ENCODE results near the gene PARP12. TPM values are rescaled to one million over a fixed set of nuclear protein-coding genes. Genes with fewer than 3 reads are reported as not detected.

Gene PARP12
- total and polyA plus RNA-seq, 2 of the 8 experiments (the other 6 are each of a cell fraction or from before 2014, with no cell fraction given), result 9.0 to 21.5 TPM

DNA sequence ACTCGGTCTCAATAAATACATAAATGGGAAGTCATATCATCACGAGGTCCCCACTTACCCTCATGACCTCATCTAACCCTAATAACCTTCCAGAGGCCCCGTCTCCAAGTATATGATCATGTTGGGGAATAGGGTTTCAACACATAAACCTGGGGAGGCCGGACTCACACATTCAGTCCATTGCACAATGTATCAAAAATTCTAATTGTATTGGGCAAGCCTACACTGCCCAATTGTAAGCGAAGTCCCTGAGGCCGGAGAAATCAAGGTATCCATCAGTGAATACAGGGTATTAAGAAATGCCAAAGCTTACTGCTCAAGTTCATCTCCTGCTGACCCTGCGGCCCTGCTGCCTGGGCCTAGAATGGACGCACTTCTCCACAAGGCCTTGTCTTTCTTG lies 69.6 kb downstream of the PARP12 start:
- TF ChIP-seq SP4 (IDR thresholded peaks at IDR 0.05; ENCODE audit: low read length) (no peak), KDM4A (IDR thresholded peaks at IDR 0.05; ENCODE audit: low read depth, low read length, severe bottlenecking) (no peak), MAFK (IDR thresholded peaks at IDR 0.05; ENCODE audit: low read depth, low read length) (no peak), JUND (IDR thresholded peaks at IDR 0.05; ENCODE audit: low read length) (no peak), HDAC2 (IDR thresholded peaks at IDR 0.05; ENCODE audit: borderline replicate concordance in 1 of 2, low read depth in 2 of 2, low read length in 2 of 2) (no peak), EZH2 (IDR thresholded peaks at IDR 0.05; ENCODE audit: low read depth, low read length, severe bottlenecking) (no peak), ASH2L (IDR thresholded peaks at IDR 0.05; ENCODE audit: low read length) (no peak), HDAC6 (IDR thresholded peaks at IDR 0.05; ENCODE audit: low read depth, low read length) (no peak)
- TF ChIP-seq, protein P1, sequence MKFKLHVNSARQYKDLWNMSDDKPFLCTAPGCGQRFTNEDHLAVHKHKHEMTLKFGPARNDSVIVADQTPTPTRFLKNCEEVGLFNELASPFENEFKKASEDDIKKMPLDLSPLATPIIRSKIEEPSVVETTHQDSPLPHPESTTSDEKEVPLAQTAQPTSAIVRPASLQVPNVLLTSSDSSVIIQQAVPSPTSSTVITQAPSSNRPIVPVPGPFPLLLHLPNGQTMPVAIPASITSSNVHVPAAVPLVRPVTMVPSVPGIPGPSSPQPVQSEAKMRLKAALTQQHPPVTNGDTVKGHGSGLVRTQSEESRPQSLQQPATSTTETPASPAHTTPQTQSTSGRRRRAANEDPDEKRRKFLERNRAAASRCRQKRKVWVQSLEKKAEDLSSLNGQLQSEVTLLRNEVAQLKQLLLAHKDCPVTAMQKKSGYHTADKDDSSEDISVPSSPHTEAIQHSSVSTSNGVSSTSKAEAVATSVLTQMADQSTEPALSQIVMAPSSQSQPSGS (IDR thresholded peaks at IDR 0.05; ENCODE audit: low read length), result no peak
- Histone ChIP-seq H3K9me3 (ENCODE audit: insufficient read depth in 2 of 2, low read depth in 1 of 2, low read length in 1 of 2) (no peaks in the 10 kb centered on the region), H3K9ac (replicated peaks in 1 of 4; ENCODE audit: extremely low read depth in 1 of 4, low read depth in 3 of 4, low read length in 3 of 4) (no peak overlapping the region), H2BK5ac (ENCODE audit: low read depth, low read length) (no peak overlapping the region), H3K23me2 (ENCODE audit: low read depth, low read length) (0 out of 2 replicates have a peak, but pooled peaks cover 2% of the 10 kb centered on the region), H3K14ac (ENCODE audit: insufficient read length) (no peak overlapping the region), H3K79me2 (ENCODE audit: control insufficient read depth in 1 of 2, insufficient read depth in 2 of 2, low read length in 2 of 2) (no peaks in the 10 kb centered on the region), H4K91ac (replicated peaks; ENCODE audit: insufficient read length, low read length) (no peak overlapping the region), H3K27ac (ENCODE audit: low read depth, low read length) (no peak overlapping the region), H3K18ac (ENCODE audit: extremely low read depth, low read length) (no peak overlapping the region), H3K4me2 (ENCODE audit: insufficient read depth in 1 of 2, low read depth in 2 of 2, low read length in 2 of 2) (no peak overlapping the region), H3K4ac (replicated peaks; ENCODE audit: insufficient read length, low read depth, low read length) (no peak overlapping the region), H2BK20ac (ENCODE audit: low read length) (no peak overlapping the region), H3K27me3 (replicated peaks in 1 of 4; ENCODE audit: control insufficient read depth in 3 of 4, extremely low read depth in 1 of 4, insufficient read depth in 3 of 4, low read length in 3 of 4) (no peaks in the 10 kb centered on the region), H3K4me3 (ENCODE audit: extremely low read depth in 1 of 4, insufficient read depth in 2 of 4, low read depth in 3 of 4, low read length in 4 of 4) (no peak overlapping the region), H4K5ac (ENCODE audit: insufficient read length, low read depth, low read length) (no peak overlapping the region), H2BK15ac (ENCODE audit: low read length) (no peak overlapping the region), H3K56ac (replicated peaks; ENCODE audit: insufficient read length, low read depth, low read length) (no peak overlapping the region), H2BK12ac (ENCODE audit: low read depth, low read length) (no peak overlapping the region), H3K79me1 (ENCODE audit: low read depth, low read length) (no peaks in the 10 kb centered on the region), H3K23ac (ENCODE audit: insufficient read length) (no peak overlapping the region), H2AFZ (ENCODE audit: low read length) (no peak overlapping the region), H2AK5ac (ENCODE audit: low read depth, low read length) (no peak overlapping the region), H3K36me3 (ENCODE audit: control insufficient read depth in 2 of 4, insufficient read depth in 4 of 4, low read length in 3 of 4) (no peaks in the 10 kb centered on the region), H3K4me1 (replicated peaks in 1 of 4; ENCODE audit: control insufficient read depth in 3 of 4, insufficient read depth in 4 of 4, low read length in 3 of 4) (peaks cover 0 to 9% (median 0%) of the 10 kb centered on the region in 4 experiments; a peak in 2 of 7 replicates), H2BK120ac (replicated peaks; ENCODE audit: low read depth, low read length) (no peak overlapping the region), H4K20me1 (replicated peaks in 1 of 2; ENCODE audit: control insufficient read depth in 1 of 2, insufficient read depth in 2 of 2, low read length in 2 of 2) (no peaks in the 10 kb centered on the region), H4K8ac (ENCODE audit: extremely low read depth, insufficient read depth, low read length) (no peak overlapping the region)
- FAIRE-seq, result no peak
- 93% methylated on average over 8 of the region's 8 CpGs; no CpG with 5 or more reads in 1 of the 2 experiments for WGBS, 2 experiments (ENCODE audit: extremely low coverage in 1 of 2, insufficient coverage in 1 of 2, insufficient read length in 1 of 2, insufficient replicate concordance in 2 of 2, low coverage in 1 of 2, low lambda C conversion rate in 2 of 2, missing lambda C conversion rate in 1 of 2)
- no peak for DNase-seq (ENCODE audit: low read depth in 1 of 2, low spot score in 2 of 2)
- ChIA-PET POLR2A (ENCODE audit: partially characterized antibody) (no interaction called here), CTCF (ENCODE audit: partially characterized antibody) (interaction anchor here (1.0 to 3.7 kb wide), 5 partner anchors 9 to 392 kb away, joined by 3 to 21 read pairs (median 11); no protein-coding TSS in a partner anchor)

Data from H1 (cell line).